HG03354 (cell line): ENCODE data around the gene TREX2.

Experiments used
- ATAC-seq: cut with Tn5 transposase; IDR thresholded peaks from one replicate; pipeline ENCODE4 v1.9.1; 2021; ENCODE audit warnings: mild to moderate bottlenecking; ENCODE audit not compliant: unreplicated experiment, poor library complexity, severe bottlenecking

Gene TREX2

GRCh38 chrX:153457827-153458466, 12.1 kb upstream of the TREX2 start:
- no peak for ATAC-seq

DNA sequence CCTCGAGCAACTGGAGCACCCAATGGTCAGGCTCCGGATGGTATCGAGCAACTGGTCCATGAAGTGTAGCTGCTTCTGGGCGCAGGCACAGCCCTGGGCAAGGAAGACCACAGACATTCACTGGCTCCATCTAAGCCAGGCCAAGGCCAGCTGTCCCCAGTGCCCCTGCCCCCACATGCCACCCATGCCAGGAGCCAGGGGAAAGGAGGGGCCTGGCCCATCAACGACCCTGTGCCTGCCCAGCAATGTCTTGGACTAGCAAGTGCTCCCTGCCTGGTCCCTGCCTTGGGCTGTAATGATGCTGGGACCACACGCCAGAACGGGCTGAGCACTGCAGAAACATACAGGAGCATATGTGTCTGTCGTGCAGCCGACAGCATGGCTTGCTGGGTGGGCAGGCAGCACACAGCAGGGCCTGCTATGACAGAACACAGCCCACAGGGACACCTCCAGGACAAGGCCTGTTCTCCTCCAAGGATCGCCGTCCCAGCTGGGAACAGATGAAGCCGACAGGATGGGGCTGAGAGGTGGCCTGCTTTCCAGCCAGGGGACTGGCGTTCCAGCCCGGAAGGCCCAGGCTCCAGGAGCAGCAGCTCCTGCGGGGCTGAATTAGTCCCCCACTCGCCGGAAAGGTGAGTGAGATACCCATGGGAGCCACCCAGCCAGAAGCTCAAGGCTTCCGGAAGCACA, 11.4 kb upstream of the TREX2 start:
- ATAC-seq: no peak

GRCh38 chrX:153456704-153457103, 10.8 kb upstream of the TREX2 start:
- ATAC-seq: no peak

GRCh38 chrX:153456161-153456560, 10.3 kb upstream of the TREX2 start:
- no peak for ATAC-seq

DNA sequence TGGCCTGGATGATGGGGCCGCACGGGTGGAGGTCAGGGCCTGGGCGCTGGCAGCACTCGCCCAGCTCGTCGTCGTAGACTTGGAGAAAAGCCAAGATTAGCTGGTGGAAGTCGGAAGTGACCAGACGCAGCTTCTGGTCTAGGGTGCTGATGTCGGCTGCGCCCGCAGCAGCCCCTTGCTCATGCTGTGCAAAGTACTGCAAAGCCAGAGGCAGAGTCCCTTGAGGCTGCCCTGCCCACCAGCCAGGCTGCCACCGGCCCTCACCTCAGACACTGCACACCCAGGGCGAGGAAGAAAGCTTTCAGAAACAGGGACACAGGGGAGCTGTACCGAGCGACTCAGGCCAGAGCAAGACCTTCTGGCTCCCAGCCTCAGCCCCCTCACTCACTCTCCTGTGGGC, 9.7 kb upstream of the TREX2 start:
- ATAC-seq: no peak

GRCh38 chrX:153454901-153455550, 9.2 kb upstream of the TREX2 start:
- no peak for ATAC-seq

GRCh38 chrX:153450949-153451277, 5.1 kb upstream of the TREX2 start:
- ATAC-seq: no peak

GRCh38 chrX:153450114-153450948, 4.5 kb upstream of the TREX2 start:
- no peak for ATAC-seq

DNA sequence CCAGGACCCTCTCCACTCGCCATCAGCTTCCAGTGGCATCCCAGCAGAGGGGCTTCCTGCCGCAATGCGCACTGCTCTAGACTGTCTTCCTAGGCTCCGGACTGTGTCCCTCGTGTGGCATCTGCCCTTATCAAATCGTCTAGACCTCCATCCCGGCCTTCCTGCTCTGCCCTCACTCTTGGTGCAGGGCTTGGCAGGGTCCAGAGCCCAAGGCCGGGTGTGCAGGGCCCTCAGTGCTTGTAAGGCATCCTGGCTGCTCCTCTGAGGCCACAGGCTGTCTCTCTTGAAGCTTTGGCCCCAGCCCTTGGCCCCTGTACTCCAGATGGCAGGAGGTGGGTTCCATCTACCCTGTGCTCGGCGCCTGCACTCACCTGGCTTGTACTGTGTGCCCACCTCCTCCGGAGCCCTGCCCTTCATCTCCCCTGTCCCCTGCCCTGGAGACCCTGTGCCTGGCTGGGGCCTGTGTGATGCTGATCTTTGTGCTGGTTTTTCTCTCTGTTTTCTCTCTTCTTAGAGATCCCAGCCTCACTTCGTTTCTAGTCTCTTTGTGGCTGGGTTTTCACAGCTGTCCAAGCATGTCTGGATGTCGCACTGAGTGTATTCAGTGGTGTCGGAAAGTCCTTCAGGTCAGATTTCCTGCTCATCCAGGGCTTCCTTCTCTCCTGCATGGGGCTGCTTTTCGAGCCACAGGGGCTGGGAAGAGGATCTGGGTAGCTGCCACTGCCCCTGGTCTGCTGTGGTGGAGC, 3.7 kb upstream of the TREX2 start:
- no peak for ATAC-seq

DNA sequence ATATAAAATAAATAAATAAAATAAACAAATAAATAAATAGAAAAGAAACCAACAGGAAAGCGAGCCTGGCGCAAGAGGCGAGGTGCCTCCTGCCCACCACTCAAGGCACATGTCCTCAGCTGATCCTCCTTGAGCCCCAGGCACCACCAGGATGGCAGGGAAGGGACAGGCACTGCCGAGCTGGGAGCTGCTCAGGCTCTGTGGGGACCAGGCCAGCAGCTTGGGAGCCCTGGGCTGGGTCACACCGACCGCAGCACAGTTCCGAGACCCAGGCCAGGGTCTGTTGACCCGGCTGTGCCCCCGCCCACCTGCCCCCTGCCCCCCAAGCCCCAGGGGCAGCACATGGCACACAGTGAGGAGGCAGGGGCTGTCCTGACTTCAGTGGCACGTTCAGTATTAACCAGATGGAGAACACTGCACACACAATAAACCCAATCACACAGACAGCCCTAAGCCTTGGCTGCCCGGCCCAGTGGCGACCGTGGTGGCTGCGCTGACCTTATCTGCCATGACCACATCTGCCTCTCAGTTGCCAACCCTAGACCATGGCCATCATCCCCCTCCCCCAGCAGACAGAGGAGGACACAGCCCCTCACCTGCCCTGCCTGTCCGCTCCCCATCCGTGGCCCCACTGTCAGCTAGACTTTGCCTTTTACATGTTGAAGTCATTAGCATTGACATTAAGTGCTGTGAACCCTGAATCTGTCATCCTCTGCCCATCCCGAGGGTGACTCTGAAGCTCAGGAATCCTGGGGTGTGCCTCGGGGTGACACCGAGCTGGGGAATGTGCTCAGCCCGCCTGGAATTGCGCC, 2.9 kb upstream of the TREX2 start:
- ATAC-seq: no peak

- no peak for ATAC-seq
Measured at GRCh38 chrX:153447581-153447960, 1.7 kb upstream of the TREX2 start.

GRCh38 chrX:153446950-153447580, 1.2 kb upstream of the TREX2 start:
- ATAC-seq: no peak

- no peak for ATAC-seq
Measured at GRCh38 chrX:153446636-153446936, 730 bp upstream of the TREX2 start.

DNA sequence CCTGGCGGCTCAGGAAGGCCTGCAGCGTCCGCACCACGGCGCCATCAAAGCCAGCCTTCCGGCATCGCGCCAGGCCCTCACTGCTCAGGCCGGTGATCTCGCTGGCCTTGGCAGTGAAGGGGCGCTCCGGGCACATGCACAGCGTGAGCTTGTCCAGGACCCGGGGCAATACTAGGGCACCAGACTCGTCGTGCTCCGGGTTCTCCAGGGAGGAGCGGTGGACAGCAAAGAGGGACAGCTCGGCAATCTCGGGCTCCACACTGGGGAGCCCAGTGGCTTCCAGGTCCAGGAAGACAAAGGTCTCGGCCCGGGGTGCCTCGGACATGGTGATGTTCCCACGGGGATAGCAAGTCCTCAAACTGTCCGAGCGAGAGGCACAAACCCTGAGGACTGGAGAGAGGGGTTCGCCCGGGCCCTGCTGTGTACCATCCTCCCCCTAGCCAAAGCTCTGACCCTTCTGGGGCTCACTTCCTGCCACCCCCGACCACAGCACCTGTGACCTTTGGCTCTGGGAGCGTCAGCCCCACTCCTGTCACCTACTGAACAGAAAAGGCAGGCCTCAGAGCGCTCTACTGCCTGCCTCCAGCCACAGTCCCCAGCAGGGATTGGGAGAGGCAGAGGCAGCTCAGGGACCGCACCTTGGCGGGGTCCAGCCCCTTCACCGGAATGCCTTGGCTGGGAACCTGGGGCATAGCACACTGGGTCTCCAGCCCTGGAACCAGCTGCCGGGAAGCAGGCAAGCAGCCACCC, 575 bp downstream of the TREX2 start:
- ATAC-seq: no peak

DNA sequence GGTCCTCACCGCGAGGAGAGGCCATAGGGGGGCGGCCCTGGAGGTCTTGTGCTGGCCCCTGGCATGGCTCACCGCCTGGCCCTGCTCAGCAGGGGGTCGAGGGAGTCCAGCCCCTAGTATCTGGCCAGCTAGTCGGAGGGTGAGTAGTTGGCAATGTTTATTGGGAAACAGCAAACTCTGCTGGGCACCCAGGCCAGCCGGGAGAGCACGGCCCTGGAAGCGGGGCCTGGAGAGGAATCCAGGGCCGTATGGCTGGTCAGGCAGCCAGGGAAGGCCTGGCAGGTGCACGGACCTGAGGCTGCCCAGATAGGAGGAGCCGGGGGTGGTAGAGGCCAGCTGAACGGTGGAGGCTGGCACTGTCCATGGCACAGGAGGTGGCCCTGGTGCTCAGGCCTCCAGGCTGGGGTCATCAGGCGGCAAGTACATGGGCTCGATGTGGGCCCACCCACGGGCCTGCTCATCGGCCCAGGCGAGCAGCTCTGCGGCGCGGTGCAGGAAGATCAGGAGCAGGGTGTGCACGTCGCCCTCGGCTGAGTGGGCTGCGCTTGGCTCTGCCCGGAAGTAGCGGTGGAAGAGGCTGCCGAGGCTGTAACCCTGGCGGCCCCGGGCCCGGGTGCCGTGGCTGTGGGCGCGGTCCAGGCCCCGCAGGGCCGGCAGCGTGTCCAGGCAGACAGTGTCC, 1.4 kb downstream of the TREX2 start:
- no peak for ATAC-seq

- no peak for ATAC-seq
Measured at GRCh38 chrX:153443476-153444332, 2.2 kb downstream of the TREX2 start.

- no peak for ATAC-seq
Measured at GRCh38 chrX:153442463-153442862, 3.4 kb downstream of the TREX2 start.
